NCI-H774 (cell line): ENCODE data around the gene FBXO46.
"Not testable (repeated sequence)": the region's sequence is repeated elsewhere in the genome, so short reads cannot be mapped to it uniquely, and the experiment has no call there.

Experiments
- DNase-seq: peaks from one replicate; lab custom pipeline; 2025; lab: John Stamatoyannopoulos, UW

The FBXO46 gene

GRCh38 chr19:45717983-45718650 is 12.6 kb downstream of the FBXO46 start:
- DNase-seq: no peak

- DNase-seq: peak; percentile 97
Observed at GRCh38 chr19:45717131-45717982, 13.3 kb downstream of the FBXO46 start.

GRCh38 chr19:45716359-45717130 is 14.2 kb downstream of the FBXO46 start:
- no peak for DNase-seq

- DNase-seq: no peak
Observed at GRCh38 chr19:45715139-45715538, 15.6 kb downstream of the FBXO46 start.

GRCh38 chr19:45713141-45713540 is 17.6 kb downstream of the FBXO46 start:
- DNase-seq: no peak

- no peak for DNase-seq
Observed at GRCh38 chr19:45712699-45713067, 18.0 kb downstream of the FBXO46 start.

GRCh38 chr19:45711851-45712698 is 18.6 kb downstream of the FBXO46 start:
- no peak for DNase-seq

GRCh38 chr19:45710356-45711130 is 20.2 kb downstream of the FBXO46 start:
- DNase-seq: no peak

- DNase-seq: no peak
Observed at GRCh38 chr19:45705710-45706415, 24.8 kb downstream of the FBXO46 start.

GRCh38 chr19:45705115-45705514 is 25.6 kb downstream of the FBXO46 start:
- DNase-seq: no peak

GRCh38 chr19:45701676-45702075 is 29.0 kb downstream of the FBXO46 start:
- DNase-seq: no peak

- DNase-seq: peak; percentile 51
Observed at GRCh38 chr19:45693106-45693788, 37.4 kb downstream of the FBXO46 start.

- peak; percentile 99 for DNase-seq
Observed at GRCh38 chr19:45692187-45693105, 38.2 kb downstream of the FBXO46 start, which contains the start of gene QPCTL. Gene QPCTL, plus strand, starts transcription at chr19:45692666. Its CDS starts 38 bp downstream, at chr19:45692704.

GRCh38 chr19:45691516-45692186 is 39.0 kb downstream of the FBXO46 start, which contains the start of gene SNRPD2:
Gene SNRPD2, minus strand, starts transcription at chr19:45691953. Its CDS starts 65 bp downstream, at chr19:45691888.
- peak; percentile 94 for DNase-seq

- no peak for DNase-seq
Observed at GRCh38 chr19:45687599-45687998, 43.1 kb downstream of the FBXO46 start.

- not testable (repeated sequence) for DNase-seq
Observed at GRCh38 chr19:45685045-45685444, 45.7 kb downstream of the FBXO46 start.

- no peak for DNase-seq
Observed at GRCh38 chr19:45682908-45683307, 47.8 kb downstream of the FBXO46 start.

GRCh38 chr19:45682117-45682516 is 48.6 kb downstream of the FBXO46 start:
- no peak for DNase-seq
